ENCODE data around the gene MOCOS. TPM values are rescaled to one million over a fixed set of nuclear protein-coding genes. Genes with fewer than 3 reads are reported as not detected.

MOCOS gene
- polyA plus RNA-seq, 5 donors, result 0.64 to 1.2 (median 1.1) TPM

DNA sequence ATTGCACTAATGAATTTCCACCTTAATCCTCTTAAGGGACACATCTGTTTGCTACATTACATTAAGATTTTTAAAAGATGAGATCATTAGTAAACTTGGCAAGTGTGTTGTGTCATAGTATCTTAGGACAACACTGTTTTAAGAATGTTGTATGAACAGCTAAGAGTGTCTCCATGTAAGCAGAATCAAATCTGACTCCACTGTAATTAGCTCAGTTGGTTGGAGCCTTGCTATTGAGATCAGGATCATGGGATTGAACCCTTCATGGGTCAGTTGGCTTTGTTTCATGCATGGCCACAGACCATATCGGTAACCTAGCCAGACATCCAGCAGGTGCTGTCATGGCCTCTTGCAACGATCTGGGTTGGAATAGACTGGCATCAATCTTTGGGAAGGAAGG is 115.4 kb downstream of the MOCOS start:
- no peak for DNase-seq

DNA sequence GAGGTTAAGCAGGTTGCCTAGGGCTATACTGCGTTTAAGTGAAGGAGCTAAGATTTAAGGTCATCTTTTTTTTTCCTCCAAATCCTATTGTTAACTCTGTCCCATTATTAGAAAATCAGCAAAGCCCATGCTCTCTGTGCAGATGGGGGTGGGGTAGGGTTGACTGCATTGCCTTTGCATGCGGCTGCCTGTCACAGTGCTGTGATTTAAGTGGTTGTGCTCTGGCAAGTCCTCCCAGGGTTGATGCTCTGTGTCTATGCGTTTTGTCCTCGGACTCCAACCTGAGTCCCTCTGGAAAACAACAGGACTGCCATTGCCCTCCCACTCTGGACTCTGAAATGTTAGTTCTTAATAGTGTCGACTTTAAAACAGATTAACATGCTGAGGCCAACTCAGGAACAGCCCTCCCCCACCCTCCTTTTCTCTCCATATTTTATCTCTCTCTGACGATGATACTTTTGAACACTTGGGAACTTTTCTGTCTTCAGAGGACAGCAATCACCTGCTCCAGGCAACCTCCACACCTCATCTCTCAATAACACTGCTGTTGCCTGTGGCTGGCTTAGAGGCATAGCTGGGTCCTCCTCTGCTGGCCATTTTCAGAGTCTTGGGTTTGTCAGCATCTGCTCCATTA is 116.0 kb downstream of the MOCOS start:
- no peak for DNase-seq

DNA sequence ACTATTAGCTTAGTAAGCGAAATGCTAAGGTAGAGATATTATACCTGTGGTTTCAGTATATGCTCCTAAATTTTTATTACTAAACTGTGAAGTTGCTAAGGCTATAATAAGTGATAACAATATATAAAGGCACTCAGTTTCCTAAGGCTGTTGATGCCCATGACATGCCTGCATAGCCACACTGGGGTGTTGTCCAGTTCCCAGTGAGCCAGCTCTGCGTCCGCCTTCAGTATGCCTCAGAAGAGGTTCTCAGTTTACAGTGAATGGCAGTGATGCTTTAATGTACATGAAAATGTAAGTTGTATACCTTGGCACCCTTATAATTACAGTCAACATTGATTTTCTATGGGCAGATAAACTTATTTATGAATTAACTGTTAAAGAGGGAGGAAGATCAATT is 117.4 kb downstream of the MOCOS start:
- no peak for DNase-seq

DNA sequence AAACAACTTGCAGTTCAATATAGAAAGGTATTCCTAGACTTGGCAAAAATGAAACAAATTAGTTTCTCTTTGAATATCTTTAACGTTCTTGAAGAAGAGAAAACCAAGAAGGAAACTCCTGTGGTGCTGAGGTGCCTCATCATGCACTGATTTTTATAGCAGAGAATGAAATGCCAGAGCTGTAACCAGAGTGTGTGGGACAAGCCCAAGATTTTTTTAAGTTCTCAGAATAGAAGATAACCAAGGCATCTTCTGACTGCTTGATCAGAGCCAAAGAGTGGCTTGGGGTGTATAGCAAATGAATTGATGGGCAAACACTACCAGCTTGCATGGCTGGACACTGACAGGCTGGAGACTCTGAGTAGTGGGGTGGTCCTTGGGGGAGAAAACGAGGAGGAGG is 118.1 kb downstream of the MOCOS start:
- DNase-seq, result no peak

DNA sequence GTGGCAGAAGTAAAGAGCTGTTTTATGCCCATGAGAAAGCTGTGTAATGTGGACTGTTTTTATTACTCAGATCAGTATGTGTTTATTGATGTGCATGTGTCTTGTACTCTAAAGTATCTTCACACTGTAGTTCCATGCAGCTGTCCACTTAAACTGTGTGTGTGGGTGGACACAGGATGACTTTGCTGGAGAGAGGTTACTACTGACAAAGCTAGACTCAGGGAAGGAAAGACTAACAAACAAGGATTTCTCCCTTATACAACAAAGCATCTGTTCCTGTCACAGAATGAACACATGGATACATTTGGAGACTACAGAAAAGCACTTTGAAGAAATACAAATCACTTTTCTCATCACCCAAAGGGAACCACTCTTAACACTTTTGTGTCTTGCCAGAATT is 120.2 kb downstream of the MOCOS start:
- no peak for DNase-seq

DNA sequence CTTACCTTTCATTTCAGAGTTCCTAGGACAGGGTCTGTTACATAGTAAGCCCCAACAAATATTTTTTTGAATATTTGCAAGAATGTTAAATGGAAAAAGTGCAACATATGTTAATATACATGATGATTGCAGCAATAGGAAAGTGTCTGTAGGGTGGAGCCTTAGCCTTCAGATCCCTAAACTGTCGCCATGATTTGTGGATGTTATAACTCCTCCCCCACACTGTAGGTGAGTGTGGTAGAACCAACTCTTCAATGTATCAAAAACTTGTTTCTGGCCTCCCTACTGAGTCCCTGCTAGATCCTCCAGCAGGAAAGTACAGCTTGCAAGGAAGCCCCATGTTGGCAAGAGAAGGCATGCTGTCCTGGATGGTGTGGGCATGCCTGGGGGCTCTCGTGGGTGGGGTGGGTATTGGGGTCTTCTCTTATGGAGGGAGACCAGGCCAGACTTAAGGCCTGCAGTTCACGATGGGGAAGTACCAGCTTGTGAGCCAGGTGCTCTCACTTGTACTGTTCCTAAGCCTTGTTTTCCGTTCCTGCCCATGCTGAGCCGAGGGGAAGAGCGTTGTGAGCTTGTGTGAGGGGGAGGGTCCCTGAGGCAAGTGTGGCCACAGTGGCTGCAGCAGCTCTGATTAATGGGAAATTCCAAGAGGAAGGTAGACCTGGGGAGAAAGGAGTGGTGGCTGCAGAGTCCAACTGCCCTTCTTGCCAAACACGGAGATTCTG is 121.6 kb downstream of the MOCOS start:
- DNase-seq, result no peak

DNA sequence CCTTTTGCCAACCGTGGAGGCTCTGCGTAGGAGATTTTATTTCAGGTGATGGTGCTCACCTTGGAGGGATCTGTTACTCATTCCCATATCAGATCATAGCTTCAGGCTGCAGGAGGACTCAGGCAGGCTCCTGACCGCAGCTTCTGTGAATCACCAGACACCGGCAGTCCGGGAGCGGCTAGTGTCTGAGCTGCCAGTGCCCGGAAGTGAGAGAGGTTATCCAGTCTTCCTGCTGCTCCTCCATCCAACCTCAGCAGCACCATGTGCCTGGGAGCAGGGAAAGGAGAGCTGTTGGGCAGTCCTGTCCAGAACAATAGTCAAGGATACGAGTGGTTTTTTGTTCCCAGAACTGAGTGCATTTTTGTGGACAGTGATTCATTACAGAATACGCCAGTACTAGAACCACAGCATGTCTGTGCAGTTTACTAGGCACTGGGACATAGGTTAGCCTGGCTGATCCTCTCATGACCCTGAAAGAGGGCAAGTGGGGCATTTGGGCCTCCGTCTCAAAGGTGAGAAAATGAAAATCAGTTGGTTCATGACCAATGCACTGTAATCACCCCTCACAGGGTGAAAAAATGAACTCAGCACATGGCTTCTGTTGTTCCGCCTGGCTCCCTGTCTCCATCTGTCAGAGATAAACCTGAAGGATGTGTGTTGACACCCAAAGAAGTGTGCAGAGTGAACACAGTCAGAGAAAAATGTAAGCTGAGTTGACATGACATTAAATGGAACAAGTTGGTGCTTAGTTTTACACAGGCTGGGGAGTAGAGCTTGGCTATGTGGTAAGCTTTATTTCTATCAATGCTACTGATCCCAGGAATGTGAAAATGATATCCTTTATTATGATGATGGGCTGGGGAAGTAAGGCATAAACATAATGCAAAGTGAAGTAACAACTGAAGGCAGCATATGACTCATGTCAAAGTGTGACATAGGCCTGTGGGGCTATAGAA is 122.4 kb downstream of the MOCOS start:
- DNase-seq, result no peak

DNA sequence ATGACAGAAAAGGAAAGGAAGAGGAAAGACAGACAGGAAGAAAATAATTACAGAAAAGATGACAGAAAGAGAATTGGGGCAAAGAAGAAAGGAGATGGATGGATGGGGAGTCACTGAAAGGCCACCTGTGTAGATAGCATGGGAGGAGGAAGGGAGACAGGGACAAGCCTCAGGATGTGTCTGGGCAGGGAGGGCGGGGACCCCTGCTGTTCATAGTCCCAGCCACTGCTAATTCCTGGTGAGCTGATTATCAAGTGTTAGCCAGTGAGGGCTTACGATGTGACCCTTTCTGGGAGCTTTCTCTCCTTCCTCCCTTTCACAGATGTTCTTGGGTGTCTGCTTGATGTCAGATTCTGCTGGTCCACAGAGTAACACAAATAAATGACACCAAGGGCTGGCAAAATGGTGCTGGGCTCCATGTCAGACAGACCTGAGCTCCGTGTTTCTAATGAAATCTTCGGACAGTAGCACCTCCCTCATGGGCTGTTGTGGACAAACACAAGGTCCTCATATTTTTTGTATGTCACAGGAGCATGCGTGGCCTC is 123.8 kb downstream of the MOCOS start:
- DNase-seq, result no peak

DNA sequence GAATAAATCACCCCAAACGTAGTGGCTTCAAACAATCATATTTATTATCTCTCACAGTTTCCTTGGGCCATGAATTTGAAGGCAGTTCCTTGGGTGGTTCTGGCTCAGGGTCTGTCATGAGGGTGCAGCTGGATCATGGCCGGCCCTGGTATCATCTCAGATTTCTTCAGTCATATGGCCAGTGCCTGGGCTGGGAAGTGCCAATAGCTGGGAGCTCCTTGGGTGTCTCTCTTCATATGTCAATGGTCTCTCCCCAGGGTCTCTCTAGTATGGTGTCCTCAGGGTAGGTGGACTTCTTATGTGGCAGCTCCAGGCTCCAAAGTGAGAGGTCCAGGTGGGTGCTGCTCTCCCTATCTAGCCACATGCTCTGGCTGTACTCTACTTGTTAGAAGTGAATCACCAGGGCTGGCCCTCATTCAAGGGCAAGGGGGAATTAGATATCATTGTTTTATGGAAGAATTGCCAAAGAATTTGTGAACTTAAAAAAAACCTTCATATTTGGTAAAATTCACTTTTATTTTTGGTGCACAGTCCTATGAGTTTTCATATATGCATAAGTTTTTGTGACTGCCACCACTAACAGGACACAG is 125.6 kb downstream of the MOCOS start:
- DNase-seq, result no peak

DNA sequence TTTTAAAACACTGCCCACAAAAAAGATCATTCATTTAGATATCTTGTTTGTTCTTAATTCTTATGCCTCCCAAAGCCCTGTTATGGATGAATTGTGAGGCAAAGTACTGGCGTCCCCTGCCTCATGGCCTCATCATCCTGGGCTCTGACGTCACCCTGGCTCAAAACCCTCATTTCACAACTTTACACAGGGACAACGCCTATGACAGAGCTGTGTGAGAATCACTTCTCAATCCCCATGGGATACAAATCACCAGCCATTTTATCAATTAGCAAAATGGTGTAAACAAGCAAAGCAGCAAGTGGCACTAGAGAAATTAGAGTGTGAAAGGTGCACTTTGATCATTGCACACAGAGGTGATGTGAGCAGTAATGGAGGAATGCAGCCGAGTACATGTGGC is 126.8 kb downstream of the MOCOS start:
- DNase-seq, result no peak

DNA sequence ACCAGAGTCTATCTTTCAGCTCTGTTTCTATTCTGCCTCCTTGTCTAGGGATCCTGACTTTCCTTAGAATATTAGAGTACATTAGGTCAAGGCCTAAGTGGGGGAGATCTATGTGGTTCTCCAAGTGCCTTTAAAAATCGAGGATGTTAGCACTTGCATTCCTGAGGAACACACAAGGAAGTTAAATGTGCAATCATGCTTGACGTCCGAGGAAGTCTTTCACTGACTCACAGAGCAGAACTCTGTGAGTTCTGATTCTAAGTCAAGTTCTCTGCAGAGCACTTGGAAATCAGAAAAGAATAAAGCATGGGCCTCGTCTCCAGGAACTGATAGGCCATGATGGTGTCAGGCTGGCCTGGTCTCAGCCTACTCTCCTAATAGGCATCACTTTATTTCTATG is 127.5 kb downstream of the MOCOS start:
- DNase-seq, result no peak

DNA sequence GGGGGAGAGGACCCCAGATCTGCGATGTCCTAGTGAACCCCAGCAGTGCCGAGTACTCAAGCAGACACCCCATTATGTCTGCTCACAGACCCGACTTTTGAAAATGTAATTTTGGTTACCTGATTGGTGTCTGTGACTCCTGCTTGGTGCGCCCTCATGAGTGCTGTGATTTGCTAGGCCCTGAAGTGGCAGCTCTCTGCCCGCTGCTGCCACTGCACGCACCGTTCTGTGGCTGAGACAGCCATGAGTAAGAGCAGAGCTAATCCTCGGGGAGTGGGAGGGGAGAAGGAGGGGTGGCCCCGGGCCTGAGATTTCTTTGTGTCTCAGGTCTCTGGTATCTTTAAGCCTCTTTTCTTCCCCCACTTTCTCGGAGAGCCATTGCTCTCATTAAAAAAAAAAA is 128.4 kb downstream of the MOCOS start:
- no peak for DNase-seq

DNA sequence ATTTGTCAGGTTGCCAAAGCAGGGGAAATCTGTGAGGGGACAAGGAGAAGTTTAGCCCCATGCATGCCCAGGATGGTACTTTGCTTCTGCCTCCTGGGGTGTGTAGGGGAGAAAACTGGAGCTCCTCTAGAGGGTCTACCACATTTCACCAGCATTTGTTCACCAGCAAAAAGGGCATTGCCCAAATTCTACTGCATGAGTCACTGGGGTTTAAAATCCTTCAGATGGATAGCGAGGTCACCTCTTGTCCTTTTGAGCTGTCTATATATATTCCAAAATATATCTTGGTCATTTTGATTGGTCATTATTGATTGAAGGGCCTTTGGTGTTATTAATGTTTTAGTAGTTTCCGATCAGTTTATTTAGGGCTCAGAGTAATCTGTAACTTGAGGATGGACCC is 128.9 kb downstream of the MOCOS start:
- no peak for DNase-seq

Other genes starting within 250 kb of the MOCOS start
- gene RPRD1A, start 119.9 kb upstream of the MOCOS start, polyA plus RNA-seq (ENCODE audit: insufficient read depth in 1 of 5, insufficient read length in 5 of 5, low replicate concordance in 1 of 5), result 10 to 100 TPM; 46.3 to 70.2 (median 59.6) TPM
- 10 to 100 TPM; 41.3 to 62.4 (median 58.8) TPM for gene SLC39A6, start 58.2 kb upstream of the MOCOS start, polyA plus RNA-seq (ENCODE audit: insufficient read depth in 1 of 5, insufficient read length in 5 of 5, low replicate concordance in 1 of 5)
- 100 to 1,000 TPM in 4 of 5 donors, 10 to 100 TPM in 1; 87.2 to 150 (median 124) TPM for gene ELP2, start 57.6 kb upstream of the MOCOS start, polyA plus RNA-seq (ENCODE audit: insufficient read depth in 1 of 5, insufficient read length in 5 of 5, low replicate concordance in 1 of 5)
- 1 to 10 TPM; 1.5 to 2.5 (median 2.1) TPM for gene FHOD3, start 110.2 kb downstream of the MOCOS start, polyA plus RNA-seq (ENCODE audit: insufficient read depth in 1 of 5, insufficient read length in 5 of 5, low replicate concordance in 1 of 5)

Data from right lung (tissue), 5 donors.